BE2C (cell line): ENCODE data around the gene EPS8L2.

Experiments
- DNase-seq: peaks from one replicate; pipeline ENCODE4 v3.0.0-alpha.2; 2020
- H3K27me3 ChIP-seq: fragments of 250-450 bp; sonication (Bioruptor Pico); 2 replicates; pipeline ENCODE4 v1.5.1; 2020; ENCODE audit warnings: mild to moderate bottlenecking
- H3K36me3 ChIP-seq: fragments of 250-450 bp; sonication (Bioruptor Pico); 2 replicates; pipeline ENCODE4 v1.5.1; 2020; ENCODE audit warnings: mild to moderate bottlenecking
- H3K4me1 ChIP-seq: fragments of 250-450 bp; sonication (Bioruptor Pico); 2 replicates; pipeline ENCODE4 v1.5.1; 2020
- H3K4me3 ChIP-seq: 2 replicates; pipeline ENCODE4 v1.5.1; 2011; ENCODE audit warnings: low read depth, low read length
- H3K9me3 ChIP-seq: fragments of 250-450 bp; sonication (Bioruptor Pico); 2 replicates; pipeline ENCODE4 v1.5.1; 2020
- TF ChIP-seq, protein P1 (sequence below): IDR thresholded peaks from 2 replicates; pipeline ENCODE4 v1.5.1; 2012; ENCODE audit warnings: mild to moderate bottlenecking, low read depth, low read length

EPS8L2 gene

DNA sequence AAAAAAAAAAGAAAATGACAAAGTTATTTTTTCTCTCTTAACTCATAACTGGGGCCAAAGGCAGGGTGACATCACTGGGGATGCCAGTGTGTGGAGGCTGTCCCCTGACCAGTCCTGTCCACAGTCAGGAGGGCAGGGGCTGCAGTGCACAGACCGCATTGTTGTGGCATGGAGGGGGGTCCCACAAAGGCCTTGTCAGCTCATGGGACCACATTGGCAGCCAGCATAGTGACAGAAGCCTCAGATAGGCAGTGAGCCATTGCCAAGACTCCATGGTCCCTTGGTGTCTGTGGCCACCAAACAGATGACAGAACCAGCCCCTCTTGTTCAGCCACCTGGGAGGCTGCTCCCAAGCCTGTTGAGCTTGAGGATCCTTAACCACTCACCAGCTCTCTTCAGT, 6.3 kb upstream of the EPS8L2 start:
- Histone ChIP-seq H3K4me3 (no peak overlapping the region), H3K36me3 (no peaks in the 10 kb centered on the region), H3K4me1 (no peaks in the 10 kb centered on the region), H3K9me3 (no peaks in the 10 kb centered on the region), H3K27me3 (no peaks in the 10 kb centered on the region)
- DNase-seq = no peak
- TF ChIP-seq, protein P1, sequence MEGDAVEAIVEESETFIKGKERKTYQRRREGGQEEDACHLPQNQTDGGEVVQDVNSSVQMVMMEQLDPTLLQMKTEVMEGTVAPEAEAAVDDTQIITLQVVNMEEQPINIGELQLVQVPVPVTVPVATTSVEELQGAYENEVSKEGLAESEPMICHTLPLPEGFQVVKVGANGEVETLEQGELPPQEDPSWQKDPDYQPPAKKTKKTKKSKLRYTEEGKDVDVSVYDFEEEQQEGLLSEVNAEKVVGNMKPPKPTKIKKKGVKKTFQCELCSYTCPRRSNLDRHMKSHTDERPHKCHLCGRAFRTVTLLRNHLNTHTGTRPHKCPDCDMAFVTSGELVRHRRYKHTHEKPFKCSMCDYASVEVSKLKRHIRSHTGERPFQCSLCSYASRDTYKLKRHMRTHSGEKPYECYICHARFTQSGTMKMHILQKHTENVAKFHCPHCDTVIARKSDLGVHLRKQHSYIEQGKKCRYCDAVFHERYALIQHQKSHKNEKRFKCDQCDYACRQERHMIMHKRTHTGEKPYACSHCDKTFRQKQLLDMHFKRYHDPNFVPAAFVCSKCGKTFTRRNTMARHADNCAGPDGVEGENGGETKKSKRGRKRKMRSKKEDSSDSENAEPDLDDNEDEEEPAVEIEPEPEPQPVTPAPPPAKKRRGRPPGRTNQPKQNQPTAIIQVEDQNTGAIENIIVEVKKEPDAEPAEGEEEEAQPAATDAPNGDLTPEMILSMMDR = no peak

GRCh38 chr11:701741-702461, 4.1 kb upstream of the EPS8L2 start:
- TF ChIP-seq, protein P1 = no peak
- H3K4me3 ChIP-seq = no peak overlapping the region
- H3K36me3 ChIP-seq = no peaks in the 10 kb centered on the region
- no peaks in the 10 kb centered on the region for H3K9me3 ChIP-seq
- no peaks in the 10 kb centered on the region for H3K4me1 ChIP-seq
- H3K27me3 ChIP-seq = peaks cover 4% of the 10 kb centered on the region; the same call in 1 of the 2 replicates
- no peak for DNase-seq

DNA sequence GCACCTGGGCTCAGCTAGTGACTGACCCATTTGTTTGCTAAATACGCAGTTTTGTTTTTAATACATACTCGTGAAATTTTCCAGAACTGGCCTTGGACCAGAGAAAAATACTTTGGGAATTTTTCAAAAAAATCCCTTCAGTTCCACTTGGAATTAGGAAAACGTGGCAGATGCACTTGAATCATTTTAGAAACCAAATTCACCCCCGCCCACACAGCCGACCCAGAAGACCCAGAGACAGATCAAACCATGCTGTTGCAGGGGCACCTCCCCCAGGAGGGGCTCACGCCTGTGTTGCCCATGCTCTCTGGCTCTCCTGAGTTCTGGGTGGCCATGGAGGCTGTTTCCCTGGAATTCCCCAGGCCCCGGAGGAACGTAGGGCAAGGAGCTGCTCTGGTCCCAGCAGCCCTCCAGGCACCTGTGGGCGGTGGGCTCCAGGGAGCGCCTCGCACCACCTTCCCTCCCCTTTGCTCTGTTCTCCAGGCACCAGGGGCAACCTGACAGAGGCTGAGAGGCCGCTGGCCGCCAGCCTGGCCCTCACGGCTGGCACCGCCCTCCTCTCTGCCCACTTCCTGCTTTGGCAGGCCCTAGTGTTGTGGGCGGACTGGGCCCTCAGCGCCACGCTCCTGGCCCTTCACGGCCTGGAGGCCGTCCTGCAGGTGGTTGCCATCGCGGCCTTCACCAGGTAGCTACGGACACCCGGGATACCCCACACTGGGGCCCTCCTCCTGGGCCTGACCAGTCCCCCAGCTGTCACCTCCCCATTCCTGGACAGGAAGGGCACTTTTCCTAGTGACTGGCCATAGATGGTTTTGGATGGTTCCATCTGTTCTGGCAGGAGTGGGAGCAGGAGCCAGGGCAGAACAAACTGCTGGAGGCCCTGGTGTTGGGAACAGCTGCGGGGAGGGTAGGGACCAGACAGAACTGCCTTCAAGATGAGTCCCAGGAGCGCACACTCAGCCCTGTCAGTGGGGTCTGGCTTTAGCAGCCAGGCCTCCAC, 3.3 kb upstream of the EPS8L2 start:
- TF ChIP-seq, protein P1 = no peak
- Histone ChIP-seq H3K27me3 (peaks cover 4% of the 10 kb centered on the region; the same call in 1 of the 2 replicates), H3K4me3 (no peak overlapping the region), H3K9me3 (no peaks in the 10 kb centered on the region), H3K36me3 (no peaks in the 10 kb centered on the region), H3K4me1 (no peaks in the 10 kb centered on the region)
- no peak for DNase-seq

DNA sequence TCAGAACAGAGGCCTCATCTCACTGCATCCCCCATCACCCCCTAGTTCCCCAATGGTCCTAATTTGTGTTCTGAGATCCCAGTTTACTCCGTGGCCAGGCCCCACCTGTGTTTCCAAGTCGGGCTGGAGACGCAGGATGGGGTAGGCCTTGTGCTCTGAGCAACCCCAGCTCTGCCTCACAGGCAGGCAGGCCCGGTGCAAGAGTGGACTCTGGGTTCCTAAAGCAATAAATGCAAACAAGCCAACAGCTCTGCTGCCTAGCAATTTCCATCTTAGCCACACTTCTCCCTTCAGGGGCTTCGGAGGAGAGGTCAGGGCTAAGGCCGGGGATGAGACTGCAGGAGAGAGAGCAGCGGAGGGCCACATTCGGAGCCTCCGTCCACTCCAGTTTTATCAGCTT, 2.5 kb upstream of the EPS8L2 start:
- TF ChIP-seq, protein P1 = no peak
- H3K4me3 ChIP-seq = no peak overlapping the region
- H3K36me3 ChIP-seq = no peaks in the 10 kb centered on the region
- no peaks in the 10 kb centered on the region for H3K4me1 ChIP-seq
- no peak for DNase-seq
- H3K27me3 ChIP-seq = peaks cover 4% of the 10 kb centered on the region; the same call in 1 of the 2 replicates
- no peaks in the 10 kb centered on the region for H3K9me3 ChIP-seq

DNA sequence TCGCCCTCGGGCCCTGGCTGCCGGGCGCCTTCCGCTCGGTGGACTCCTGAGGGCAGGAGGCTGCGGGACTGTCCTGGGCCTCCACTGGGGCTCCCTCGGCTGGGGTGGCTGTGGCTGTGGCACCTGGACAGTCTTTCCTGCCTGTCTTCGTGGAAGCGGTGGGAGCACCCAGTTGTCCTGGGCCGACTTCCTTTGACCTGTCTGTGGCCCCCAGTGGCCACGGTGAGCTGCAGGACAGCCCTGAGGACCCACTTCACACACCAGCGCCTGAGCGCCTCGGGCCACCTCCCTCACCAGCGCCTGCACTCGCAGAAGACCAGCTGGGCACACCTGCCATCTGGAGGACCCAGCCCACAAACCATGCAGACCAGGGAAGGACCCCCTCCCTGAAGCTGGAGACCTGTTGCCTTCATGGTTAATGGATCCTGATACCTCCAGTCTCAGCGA, 1.8 kb upstream of the EPS8L2 start:
- H3K27me3 ChIP-seq = peaks cover 4% of the 10 kb centered on the region; the same call in 1 of the 2 replicates
- no peaks in the 10 kb centered on the region for H3K36me3 ChIP-seq
- DNase-seq = no peak
- H3K4me1 ChIP-seq = no peaks in the 10 kb centered on the region
- H3K4me3 ChIP-seq = no peak overlapping the region
- H3K9me3 ChIP-seq = no peaks in the 10 kb centered on the region
- TF ChIP-seq, protein P1 = no peak
